Nucleus accumbens (tissue), 56 donors: ENCODE measurements around the gene KCTD6.
A peak's percentile ranks its signal among the peaks of the same experiment; 100 is the strongest.

Source experiments
- DNase-seq, 56 donors: peaks; one replicate each; lab custom pipeline; 2025; lab: John Stamatoyannopoulos, UW

Gene KCTD6

DNA sequence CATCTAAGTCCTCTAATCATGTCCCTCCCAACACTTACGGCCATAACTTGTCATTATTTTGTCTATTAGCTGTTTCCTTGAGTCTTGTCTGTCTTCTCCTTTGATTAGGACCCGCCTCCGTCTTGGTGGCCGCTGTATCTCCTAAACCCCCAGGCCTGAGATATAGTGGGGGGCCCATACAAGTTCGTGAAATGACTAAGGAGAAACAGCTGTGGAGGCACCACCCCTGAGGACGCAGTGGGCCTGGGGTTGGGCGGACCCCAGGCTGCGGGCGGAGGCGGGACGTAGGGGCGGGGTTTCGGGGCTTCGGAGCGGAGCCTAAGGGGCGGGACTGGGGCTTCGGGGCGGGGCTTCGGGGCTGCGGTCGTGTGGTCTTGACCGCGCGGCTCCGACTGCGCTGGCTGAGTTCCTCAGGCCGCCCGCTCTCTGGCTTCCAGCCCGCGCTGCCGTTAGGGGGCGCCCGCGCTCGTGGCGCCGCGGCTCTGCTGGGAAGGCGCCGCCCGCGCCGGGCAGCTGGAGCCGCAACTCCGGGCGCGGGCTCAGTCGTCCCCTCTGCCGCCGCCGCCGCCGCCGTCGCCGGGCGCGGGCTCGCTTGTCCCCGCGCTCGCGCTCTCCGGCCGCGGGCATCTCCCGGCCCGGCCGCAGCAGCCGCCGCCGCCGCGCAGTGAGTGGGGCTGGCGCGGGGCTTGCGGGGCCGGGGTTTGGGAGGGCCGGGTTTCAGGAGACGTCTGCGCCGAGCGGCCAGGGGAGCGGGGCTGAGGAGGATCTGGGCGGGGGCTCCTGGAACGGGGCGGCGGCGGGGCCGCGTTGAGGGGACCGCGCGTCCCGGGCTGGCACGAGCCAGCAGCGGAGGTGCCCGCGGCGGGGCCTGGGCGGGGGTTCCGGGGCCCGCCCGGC, at the start of gene KCTD6:
Gene KCTD6, plus strand, starts transcription at position 591 of the 897 bp plus-strand sequence. CDS start 6,660 bp downstream, outside the sequence.
- peak in 55 of 56 donors; percentile 34 to 94 (median 82) for DNase-seq

DNA sequence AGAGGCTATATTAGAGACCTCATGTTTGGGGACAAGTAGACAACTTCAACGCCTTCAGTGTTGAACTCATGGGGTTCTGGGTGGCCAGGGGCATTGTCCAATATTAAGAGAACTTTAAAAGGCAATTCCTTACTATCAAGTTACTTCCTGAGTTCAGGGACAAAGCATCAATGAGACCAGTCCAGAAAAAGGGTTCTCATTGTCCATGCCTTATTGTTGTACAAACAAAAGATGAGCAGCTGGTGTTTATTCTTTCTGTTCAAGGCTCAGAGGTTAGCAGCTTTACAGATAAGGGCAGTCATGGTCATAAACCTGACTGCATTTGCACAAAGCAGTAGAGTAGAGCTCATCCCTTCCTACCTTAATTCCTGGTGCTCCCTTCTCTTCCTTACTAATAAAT, 39.7 kb upstream of the KCTD6 start:
- no peak for DNase-seq

DNA sequence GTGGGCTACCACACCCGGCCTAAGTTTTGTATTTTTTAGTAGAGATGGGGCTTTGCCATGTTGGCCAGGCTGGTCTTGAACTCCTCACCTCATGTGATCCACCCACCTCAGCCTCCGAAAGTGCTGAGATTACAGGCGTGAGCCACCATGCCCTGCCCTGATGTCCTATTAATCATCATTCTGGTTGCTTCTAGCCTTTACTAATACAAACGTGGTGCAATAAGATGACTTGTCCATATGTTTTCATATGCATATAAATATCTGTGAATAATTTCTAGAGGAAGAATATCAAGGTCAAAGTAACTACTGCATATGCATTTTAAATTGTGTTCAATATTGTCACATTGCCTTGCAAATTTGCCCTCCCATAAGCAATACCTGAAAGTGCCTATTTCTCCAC, 32.7 kb upstream of the KCTD6 start:
- DNase-seq = no peak

DNA sequence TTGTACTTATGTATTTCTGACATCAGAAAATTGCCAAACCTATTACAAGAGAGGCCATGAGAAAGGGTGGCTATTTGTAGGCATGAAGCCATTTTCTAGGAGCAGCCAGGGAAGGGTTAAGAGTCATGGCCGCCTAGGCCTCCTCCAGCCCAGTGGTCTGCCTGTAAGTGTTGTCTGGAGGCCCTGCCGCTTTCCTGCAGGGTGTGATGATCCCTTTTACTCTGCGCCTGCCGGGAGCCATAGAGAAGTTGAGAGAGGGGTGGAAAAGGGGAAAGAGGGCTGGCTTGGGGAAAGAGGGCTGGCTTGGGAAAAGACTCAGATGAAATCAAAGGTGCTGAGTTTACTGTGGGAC, 29.1 kb upstream of the KCTD6 start:
- DNase-seq = no peak

DNA sequence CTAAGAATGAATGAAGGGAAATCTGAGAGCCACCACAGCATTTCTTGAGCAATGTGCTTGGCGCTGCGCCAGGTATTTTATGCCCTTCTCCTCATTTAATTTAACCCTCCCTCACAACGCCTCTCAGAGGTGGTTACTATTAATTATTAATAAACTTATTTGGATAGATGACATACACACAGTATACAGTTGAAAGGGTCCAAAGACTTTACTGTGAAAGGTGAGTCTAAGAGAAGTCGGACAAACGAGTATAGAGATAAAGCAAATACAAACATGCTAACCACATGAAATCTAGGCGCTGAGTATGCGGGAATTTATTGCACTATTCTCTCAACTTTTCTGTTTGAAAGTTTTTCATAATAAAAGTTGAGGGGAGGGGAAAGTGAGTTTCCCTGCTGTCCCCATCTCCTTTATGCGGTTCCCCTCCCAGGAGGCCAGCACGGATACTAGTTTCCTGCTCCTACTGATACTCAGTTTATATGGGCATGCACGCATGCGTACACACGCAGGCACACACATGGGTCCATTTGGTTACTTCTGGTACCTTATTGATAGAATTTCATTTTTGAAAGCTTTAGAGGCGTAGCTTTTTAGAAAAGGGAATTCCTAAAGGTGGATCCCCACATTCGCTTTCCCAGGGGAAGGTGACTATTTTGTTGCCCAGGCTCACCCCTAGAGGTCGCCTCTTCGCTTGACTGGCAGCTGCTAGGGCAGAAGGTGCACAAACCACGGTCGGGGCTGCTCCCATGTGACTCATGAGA, 28.5 kb upstream of the KCTD6 start:
- peak in 46 of 56 donors; percentile 4 to 74 (median 34) for DNase-seq

DNA sequence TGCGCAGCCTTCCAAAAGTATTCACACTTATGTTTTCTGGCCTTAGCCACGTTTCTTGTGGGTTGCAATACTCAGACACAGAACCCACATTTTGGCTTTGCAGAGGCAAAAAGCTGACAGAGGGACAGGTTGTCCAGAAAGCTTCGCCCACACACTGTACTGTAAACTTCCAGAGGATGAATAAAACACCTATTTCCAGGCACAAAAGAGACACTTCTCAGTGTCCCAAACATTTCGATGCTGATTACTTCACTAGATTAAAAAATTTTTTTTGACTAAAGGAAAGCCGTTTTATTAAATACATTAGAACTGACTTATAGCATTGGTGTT, 28.0 kb upstream of the KCTD6 start:
- DNase-seq = no peak

DNA sequence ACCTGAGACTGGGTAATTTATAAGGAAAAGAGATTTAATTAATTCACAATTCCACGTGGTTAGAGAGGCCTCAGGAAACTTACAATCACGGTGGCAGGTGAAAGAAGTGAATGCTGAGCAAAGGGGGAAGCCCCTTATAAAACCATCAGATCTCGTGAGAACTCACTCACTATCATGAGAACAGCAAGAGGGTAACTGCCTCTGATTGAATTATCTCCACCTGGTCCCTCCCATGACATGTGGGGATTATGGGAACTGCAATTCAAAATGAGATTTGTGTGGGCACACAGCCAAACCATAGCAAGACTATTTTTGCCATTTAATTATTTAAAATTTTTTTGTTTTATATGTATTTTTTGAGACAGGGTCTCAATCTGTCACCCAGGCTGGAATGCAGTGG, 27.0 kb upstream of the KCTD6 start:
- no peak for DNase-seq

DNA sequence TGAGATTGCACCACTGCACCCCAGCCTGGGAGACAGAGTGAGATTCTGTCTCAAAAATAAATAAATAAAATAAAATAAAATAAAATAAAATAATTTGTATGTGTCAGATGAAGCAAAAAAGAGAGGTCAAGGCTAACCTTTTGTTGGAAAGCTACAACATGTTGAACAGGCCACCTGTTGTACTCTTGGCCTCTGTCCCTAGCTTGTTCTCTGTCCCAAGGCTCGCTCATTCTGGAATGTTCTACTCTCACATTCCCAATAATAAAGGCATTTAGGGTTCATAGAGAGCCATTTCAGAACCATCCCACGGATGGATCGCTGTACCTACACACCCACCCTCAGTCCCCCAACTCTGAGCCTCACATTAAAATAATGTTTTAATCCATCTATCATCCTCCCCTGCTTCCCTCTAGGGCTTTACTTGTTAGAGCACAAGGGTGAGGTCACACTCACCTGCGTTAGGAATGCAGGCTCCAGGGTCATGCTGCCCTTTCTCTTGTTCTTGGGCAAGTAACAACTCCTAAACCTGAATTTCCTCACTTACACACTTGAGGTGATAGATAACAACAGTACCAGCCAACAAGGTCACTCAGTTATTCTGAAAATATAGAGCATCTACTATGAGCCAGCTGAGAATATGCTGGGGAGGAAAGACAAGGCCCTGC, 24.9 kb upstream of the KCTD6 start:
- DNase-seq = no peak

DNA sequence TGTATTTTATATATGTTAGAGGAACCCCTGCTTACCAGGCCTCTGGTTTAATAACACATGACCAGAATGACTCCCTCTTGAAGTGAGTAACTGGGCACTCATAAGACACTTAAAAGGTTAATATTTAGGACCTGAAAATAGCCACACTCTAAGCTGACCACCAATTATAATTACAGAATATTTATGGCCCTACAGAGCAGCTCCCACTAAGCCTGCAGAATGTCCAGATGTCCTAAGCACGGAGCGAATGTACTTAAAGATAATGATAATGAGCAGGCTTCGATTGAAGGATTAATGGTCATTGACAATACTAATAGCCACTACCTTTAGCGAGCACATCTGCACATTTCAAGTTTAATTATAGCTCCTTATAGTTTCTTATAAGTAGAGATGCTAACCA, 22.8 kb upstream of the KCTD6 start:
- DNase-seq = no peak

DNA sequence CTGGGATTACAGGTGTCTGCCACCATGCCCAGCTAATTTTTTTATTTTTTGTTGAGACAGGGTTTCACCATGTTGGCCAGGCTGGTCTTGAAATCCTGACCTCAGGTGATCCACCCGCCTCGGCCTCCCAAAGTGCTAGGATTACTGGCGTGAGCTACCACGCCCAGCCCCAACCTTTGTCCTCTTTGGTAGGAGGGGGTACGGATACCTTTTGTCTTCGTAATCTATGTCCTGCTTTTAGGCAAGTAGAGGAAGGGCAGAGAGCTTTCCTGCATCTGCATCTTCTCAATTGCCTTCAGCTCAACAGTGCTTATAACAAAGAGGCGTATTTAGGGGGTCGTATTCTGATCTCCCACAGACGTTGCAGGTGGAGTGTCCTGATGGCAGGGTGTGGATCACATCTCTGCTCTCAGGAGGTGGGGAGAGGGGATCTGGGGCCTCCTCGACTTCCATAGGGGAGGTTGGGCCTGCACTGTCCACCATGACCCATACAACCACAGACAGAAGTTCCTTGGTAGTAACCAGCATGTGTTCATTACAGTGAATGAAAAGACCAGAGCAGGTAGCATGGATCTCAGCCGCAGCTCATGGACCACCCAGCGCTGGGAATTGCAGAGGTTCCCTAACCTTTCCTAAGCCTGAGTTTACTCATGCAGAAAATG, 21.4 kb upstream of the KCTD6 start:
- DNase-seq = no peak

DNA sequence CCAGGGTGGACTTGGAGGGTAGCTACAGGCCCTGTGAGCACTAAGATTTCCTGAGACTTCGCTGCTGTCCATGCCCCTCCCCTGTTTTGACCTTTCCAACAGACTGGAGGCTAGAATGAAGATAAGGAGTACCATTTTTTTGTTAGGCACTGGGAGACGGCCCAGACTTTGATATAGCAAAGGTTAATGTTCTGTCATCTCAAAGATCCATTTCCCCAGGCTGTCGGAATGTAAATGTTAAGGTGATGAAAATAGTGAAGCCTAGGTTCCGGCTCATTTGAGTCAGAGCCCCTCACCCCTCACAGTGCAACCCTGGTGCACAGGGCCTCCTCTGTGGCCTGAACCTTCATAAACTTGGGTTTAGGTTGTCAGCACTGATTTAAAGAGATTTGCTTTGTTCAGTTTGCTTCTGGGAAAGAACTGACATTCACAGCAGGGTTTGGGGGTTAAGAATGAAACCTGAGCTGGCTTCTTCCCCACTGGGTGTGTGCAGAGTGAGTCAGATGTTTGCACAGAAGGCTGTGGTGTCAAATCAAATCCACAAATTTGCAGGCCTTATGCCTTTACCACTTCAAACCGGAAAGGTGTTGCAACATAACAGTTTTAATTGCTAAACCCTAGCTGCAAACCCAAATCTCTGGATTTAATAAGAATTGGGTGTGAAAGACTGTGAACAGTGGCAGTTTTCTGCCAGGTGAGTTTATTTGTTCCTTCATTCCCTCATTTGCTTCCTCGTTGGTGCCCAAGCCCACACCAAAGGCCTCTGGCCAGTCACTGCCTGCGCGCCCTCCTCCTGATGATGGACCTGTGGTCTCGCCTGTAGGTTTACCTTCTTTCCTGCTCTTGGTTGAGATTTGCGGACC, 20.6 kb upstream of the KCTD6 start:
- DNase-seq = peak in 2 of 56 donors; percentile 17 to 26

DNA sequence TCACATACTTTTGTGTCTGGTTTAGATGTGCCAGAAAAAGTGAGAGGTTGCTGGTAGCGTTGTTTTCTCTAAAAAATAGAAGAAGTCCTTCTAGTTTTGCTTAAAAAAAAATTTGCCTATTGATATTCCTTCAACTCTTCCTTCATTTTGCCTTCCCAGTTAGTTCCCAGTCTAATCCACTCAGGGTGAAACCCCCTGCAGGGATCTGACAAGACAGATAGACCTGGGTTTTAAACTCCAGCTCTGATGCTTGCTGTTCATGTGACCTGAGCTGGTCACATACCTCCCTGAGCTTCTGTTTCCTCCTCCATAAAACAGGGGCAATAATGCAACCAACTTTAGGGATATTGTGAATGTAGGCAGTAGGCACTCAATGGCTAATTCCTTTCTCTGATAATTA, 18.6 kb upstream of the KCTD6 start:
- DNase-seq = no peak

DNA sequence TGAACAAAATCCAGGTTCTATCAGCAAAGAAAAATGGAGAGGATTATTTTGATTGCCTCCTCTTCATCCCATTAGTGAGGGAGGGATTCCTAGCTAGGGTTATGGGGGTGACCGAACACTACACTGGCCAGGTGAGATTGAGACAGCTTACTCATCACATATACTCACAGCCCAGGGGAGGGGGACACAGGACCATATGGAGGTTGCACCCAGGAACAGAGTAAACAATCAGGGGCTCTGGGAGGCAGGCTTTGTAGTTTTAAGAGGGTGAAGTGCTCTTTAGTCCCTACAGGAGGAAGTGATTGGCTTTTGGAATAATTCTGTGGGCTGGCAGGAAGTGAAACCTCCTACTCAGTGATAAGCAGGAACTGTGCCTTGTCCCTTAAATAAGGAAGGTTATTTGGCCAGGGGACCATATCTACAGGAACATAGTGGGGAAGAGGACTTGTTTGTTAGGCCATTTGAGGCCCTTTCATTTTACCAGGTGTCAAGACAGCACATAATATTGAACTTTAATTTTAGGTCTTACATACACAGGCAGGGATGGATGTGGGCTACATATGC, 17.5 kb upstream of the KCTD6 start:
- DNase-seq = no peak

DNA sequence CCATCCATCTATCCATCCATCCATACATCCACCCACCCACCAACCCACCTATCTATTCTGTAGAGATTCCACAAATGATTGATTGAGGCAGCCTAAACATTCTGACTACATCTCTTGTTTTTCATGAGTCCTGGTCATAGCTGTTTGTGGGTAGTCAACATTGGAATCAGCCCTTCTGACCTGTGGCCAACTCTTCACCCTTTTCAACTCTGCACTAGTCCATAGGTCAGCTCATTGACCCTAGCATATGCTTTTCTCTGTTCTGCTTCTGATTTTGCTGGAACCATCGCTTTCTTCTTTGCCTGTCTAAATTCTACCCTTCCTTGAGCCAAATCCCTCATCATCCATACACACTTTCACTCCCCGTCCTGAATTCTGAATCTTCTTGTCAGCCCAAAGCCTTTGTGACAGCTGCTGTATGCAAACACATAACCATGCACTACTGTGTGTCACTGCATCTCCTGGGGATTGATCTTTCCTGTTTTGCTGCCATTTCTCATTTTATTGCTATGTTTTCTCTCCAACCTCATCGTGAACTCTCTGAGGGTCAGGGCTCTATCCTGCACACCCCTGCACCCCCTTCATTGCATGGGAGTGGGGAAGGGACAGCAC, 16.8 kb upstream of the KCTD6 start:
- no peak for DNase-seq

DNA sequence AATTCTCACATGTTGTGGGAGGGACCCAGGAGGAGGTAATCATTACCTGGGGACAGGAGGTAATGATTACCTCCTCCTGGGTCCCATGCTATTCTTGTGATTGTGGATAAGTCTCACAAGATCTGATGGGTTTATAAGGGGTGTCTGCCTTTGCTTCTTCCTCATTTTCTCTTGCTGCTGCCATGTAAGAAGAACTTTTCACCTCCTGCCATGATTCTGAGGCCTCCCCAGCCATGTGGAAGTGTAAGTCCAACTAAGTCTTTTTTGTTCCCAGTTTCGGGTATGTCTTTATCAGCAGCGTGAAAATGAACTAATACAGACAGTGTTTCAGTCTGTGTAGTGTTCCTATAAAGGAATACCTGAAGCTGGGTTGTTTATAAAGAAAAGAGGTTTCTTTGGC, 13.1 kb upstream of the KCTD6 start:
- no peak for DNase-seq

DNA sequence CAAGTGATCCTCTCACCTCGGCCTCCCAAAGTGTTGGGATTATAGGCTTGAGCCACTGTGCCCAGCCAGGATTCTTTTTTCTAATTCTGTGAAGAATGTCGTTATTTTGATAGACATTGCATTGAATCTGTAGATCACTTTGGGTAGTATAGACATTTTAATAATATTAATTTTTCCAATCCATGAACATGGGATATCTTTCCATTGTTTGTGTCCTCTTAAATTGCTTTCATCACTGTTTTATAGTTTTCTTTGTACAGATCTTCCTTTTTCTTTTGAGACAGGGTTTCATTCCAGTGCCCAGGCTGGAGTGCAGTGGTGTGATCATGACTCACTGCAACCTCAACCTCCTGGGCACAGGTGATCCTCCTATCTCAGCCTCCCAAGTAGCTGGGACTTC, 11.6 kb upstream of the KCTD6 start:
- DNase-seq = no peak

DNA sequence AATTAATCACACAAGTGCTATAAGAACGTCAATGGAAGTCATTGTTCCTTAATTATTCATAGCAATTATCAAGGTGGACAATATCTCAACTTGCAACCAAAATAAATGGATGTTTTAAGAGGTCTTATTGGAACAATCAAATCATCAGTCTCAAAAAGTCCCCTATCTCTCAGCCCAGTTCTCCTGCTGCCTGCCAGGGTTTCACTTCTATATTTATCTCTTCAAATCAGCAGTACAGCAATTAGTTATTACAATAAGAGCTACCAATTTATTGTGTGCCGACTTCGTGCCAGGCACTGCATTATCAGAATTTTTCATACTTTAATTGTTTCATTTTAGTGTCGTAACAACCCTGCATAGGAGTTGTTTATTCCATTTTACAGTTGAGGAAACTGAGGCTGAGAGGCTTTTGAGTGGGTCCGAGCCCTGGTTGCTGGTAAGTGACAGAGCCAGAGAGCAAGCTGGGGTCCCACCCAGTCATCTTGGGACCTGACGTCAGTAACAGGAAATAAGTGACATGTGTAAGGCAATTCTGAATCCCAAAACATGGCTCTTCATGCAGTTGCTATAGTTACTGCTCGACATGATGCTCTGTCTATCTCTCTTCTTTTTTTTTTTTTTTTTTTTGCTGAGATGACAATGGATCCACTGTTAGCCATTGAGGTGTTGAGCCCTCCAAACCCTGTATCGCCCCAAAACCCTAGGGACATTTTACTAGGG, 8.8 kb upstream of the KCTD6 start:
- no peak for DNase-seq

DNA sequence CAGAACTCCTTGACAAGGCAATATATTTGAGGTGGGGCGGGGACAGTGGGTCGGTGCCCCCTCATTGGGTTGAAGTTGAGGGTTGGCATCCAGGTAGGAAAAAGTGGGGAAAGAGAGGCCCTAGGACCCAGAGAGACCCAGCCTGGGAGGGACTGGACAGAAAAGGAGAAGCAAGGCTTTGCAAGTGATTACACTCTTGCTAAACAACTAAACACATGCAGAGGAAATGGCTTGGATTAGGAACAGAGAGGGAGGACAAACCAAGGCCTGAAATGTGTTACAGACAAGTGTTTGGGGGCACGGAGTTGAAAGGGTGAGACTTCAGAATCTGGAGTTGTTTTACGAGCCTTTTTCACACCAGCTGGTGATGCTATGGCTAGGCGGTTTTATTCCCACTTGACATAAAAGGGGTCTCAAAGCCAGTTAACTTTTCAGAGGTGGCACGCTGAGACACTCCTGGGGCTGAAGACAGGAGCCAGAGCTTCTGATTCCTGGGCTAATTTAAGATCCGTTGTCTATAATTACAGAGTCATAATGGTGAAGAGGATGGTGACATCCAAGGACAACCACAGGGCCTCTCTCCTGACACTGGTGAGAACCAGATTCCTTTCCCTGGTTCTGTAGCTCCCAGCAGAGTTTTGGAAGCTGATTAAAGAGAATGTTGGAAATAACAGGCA, 7.7 kb upstream of the KCTD6 start:
- no peak for DNase-seq
